Middle frontal gyrus (tissue), 1 donor: ENCODE measurements around the gene TRIM17.

ENCODE experiments used
- DNase-seq: peaks from one replicate; pipeline ENCODE4 v3.0.0-alpha.2; 2015; ENCODE audit warnings: low spot score; ENCODE audit errors: extremely low spot score

Gene TRIM17

GRCh38 chr1:228368801-228369607 lies 47.7 kb downstream of the TRIM17 start:
- no peak for DNase-seq

- no peak for DNase-seq
Observed at GRCh38 chr1:228367798-228368791, 48.6 kb downstream of the TRIM17 start.

GRCh38 chr1:228366866-228367741 lies 49.6 kb downstream of the TRIM17 start:
- no peak for DNase-seq

- DNase-seq = no peak
Observed at GRCh38 chr1:228366062-228366865, 50.4 kb downstream of the TRIM17 start.

GRCh38 chr1:228365271-228366061 lies 51.2 kb downstream of the TRIM17 start:
- DNase-seq = no peak

- DNase-seq = no peak
Observed at GRCh38 chr1:228364706-228365213, 51.9 kb downstream of the TRIM17 start.

GRCh38 chr1:228364068-228364705 lies 52.5 kb downstream of the TRIM17 start:
- DNase-seq = no peak

- no peak for DNase-seq
Observed at GRCh38 chr1:228363686-228364067, 53.0 kb downstream of the TRIM17 start.

- no peak for DNase-seq
Observed at GRCh38 chr1:228362884-228363450, 53.7 kb downstream of the TRIM17 start.

GRCh38 chr1:228362141-228362883 lies 54.3 kb downstream of the TRIM17 start:
- no peak for DNase-seq

- no peak for DNase-seq
Observed at GRCh38 chr1:228361314-228362140, 55.1 kb downstream of the TRIM17 start.

- DNase-seq = no peak
Observed at GRCh38 chr1:228360533-228361313, 55.9 kb downstream of the TRIM17 start.

- no peak for DNase-seq
Observed at GRCh38 chr1:228359613-228360532, 56.8 kb downstream of the TRIM17 start.

GRCh38 chr1:228358764-228359612 lies 57.7 kb downstream of the TRIM17 start:
- DNase-seq = no peak
